Neural cell (in vitro differentiated cells): ENCODE data around the gene MARCHF7. TPM values are rescaled to one million over a fixed set of nuclear protein-coding genes. Genes with fewer than 3 reads are reported as not detected.

Experiments used
- H2AFZ ChIP-seq: fragments of 200-600, 300-800 bp; sonication (generic), shearing (Covaris generic); 2 replicates; pipeline ENCODE4 v1.6.0; 2014; ENCODE audit warnings: low read depth, mild to moderate bottlenecking, antibody characterized with exemption, low read length, moderate library complexity
- H3F3A ChIP-seq: fragments of 200-600 bp; shearing (Covaris generic); 2 replicates; pipeline ENCODE4 v1.6.1; 2016; ENCODE audit warnings: mild to moderate bottlenecking, moderate library complexity, mixed read lengths, antibody characterized with exemption, low read length; ENCODE audit not compliant: insufficient read depth, poor library complexity, severe bottlenecking
- H3K27ac ChIP-seq: fragments of 200-600, 300-800 bp; sonication (generic), shearing (Covaris generic); 2 replicates; pipeline ENCODE4 v1.5.1; 2014; ENCODE audit warnings: mild to moderate bottlenecking, low read length, moderate library complexity
- H3K27me3 ChIP-seq: fragments of 300-800, 200-600 bp; sonication (generic), shearing (Covaris generic); 2 replicates; pipeline ENCODE4 v1.6.0; 2014; ENCODE audit warnings: mild to moderate bottlenecking, low read depth, low read length, moderate library complexity; ENCODE audit not compliant: insufficient read depth
- H3K36me3 ChIP-seq: fragments of 300-800, 200-600 bp; sonication (generic), shearing (Covaris generic); 2 replicates; pipeline ENCODE4 v1.5.1; 2014; ENCODE audit warnings: mild to moderate bottlenecking, antibody characterized with exemption, low read length, moderate library complexity; ENCODE audit not compliant: insufficient read depth
- H3K4me2 ChIP-seq: fragments of 300-800, 200-600 bp; sonication (generic), shearing (Covaris generic); 2 replicates; pipeline ENCODE4 v1.6.0; 2014; ENCODE audit warnings: mild to moderate bottlenecking, low read length
- H3K4me3 ChIP-seq: fragments of 300-800, 200-600 bp; sonication (generic), shearing (Covaris generic); 2 replicates; pipeline ENCODE4 v1.5.1; 2014; ENCODE audit warnings: mild to moderate bottlenecking, low read length, moderate library complexity
- H3K79me2 ChIP-seq: fragments of 200-600 bp; shearing (Covaris generic); replicated peaks from 2 replicates; pipeline ENCODE4 v1.6.0; 2014; ENCODE audit warnings: mild to moderate bottlenecking, low read length, moderate library complexity; ENCODE audit not compliant: insufficient read depth
- H3K9ac ChIP-seq: fragments of 300-800, 200-600 bp; sonication (generic), shearing (Covaris generic); 2 replicates; pipeline ENCODE4 v1.6.1; 2016; ENCODE audit warnings: mild to moderate bottlenecking, low read length, mixed read lengths
- H3K9me2 ChIP-seq: fragments of 200-600 bp; shearing (Covaris generic); 2 replicates; pipeline ENCODE4 v1.6.1; 2016; ENCODE audit warnings: mild to moderate bottlenecking, low read length, mixed read lengths; ENCODE audit not compliant: insufficient read depth
- H3K9me3 ChIP-seq: fragments of 200-600, 300-800 bp; sonication (generic), shearing (Covaris generic); 2 replicates; pipeline ENCODE4 v1.6.1; 2016; ENCODE audit warnings: mild to moderate bottlenecking, mixed run types, low read length, moderate library complexity, mixed read lengths
- H4K20me1 ChIP-seq: fragments of 200-600 bp; shearing (Covaris generic); 2 replicates; pipeline ENCODE4 v1.6.1; 2016; ENCODE audit warnings: mild to moderate bottlenecking, mixed run types; ENCODE audit not compliant: insufficient read depth
- CTCF ChIP-seq: fragments of 450-650 bp; IDR thresholded peaks from 2 replicates; pipeline ENCODE4 v1.5.1; 2014; ENCODE audit warnings: antibody characterized with exemption, mild to moderate bottlenecking, moderate library complexity; ENCODE audit not compliant: poor library complexity, severe bottlenecking
- EP300 ChIP-seq: fragments of 450-650 bp; conservative IDR thresholded peaks from 2 replicates; pipeline ENCODE4 v1.6.1; 2014; ENCODE audit warnings: antibody characterized with exemption, mild to moderate bottlenecking, moderate library complexity; ENCODE audit not compliant: poor library complexity, severe bottlenecking
- EZH2 ChIP-seq: fragments of 200-600, 300-800 bp; shearing (Covaris generic), sonication (generic); IDR thresholded peaks from 2 replicates; pipeline ENCODE4 v1.6.1; 2014; ENCODE audit warnings: antibody characterized with exemption, low read length, borderline replicate concordance, mild to moderate bottlenecking; ENCODE audit not compliant: insufficient read depth, poor library complexity, severe bottlenecking
- MXI1 ChIP-seq: fragments of 450-650 bp; conservative IDR thresholded peaks from 2 replicates; pipeline ENCODE4 v1.6.1; 2014; ENCODE audit warnings: antibody characterized with exemption, mild to moderate bottlenecking; ENCODE audit not compliant: poor library complexity, severe bottlenecking
- POLR2AphosphoS5 ChIP-seq: IDR thresholded peaks from 2 replicates; pipeline ENCODE4 v1.6.1; 2012
- RAD21 ChIP-seq: fragments of 450-650 bp; conservative IDR thresholded peaks from 2 replicates; pipeline ENCODE4 v1.6.1; 2014; ENCODE audit warnings: antibody characterized with exemption, mild to moderate bottlenecking, moderate library complexity
- SMC3 ChIP-seq: fragments of 450-650 bp; conservative IDR thresholded peaks from 2 replicates; pipeline ENCODE4 v1.6.1; 2014; ENCODE audit warnings: antibody characterized with exemption, mild to moderate bottlenecking, moderate library complexity; ENCODE audit not compliant: poor library complexity
- TAF1 ChIP-seq: IDR thresholded peaks from 2 replicates; pipeline ENCODE4 v1.6.1; 2012; ENCODE audit warnings: low read depth
- polyA plus RNA-seq: library from polyadenylated mRNA; depleted of rRNA; stranded (reverse); fragments of >200 nt; gene quantifications from 2 replicates; pipeline ENCODE4 v1.2.3, GENCODE V29; 2014
- TF ChIP-seq, protein P1 (sequence below): IDR thresholded peaks from 2 replicates; pipeline ENCODE4 v1.6.1; 2012; ENCODE audit warnings: borderline replicate concordance

Gene MARCHF7
- polyA plus RNA-seq, 1 donor from 2014 or later = 193 TPM

DNA sequence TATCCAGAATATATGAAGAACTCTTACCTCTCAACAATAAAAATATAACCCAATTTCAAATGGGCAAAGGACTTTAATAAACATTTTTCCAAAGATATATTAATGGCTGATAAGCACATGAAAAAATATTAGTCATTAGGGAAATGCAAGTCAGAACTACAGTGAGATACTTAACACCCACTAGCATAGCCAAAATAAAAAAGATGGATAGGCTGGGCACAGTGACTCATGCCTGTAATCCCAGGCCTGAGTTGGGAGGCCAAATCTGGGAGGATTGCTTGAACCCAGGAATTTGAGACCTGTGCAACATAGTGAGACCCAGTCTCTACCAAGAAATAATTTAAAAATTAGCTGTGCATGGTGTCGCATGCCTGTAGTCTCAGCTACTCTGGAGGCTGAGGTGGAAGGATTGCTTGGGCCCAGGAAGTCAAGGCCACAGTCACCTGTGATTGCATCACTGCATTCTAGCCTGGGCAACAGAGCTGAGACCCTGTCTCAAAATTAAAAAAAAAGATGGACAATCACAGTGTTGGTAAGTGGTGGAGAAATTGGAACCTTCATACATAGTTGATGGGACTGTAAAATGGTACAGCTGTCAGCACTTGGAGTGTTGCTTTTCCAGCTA is 25.1 kb downstream of the MARCHF7 start:
- Histone ChIP-seq H3K27ac (no peak overlapping the region), H3K4me3 (no peak overlapping the region), H3K4me2 (no peak overlapping the region), H3K79me2 (peaks cover 61% of the 10 kb centered on the region), H3K9me3 (no peaks in the 10 kb centered on the region), H3K9ac (no peak overlapping the region), H3K27me3 (no peaks in the 10 kb centered on the region), H2AFZ (no peak overlapping the region), H3K9me2 (no peaks in the 10 kb centered on the region), H3K36me3 (peaks cover 16% of the 10 kb centered on the region), H4K20me1 (no peaks in the 10 kb centered on the region), H3F3A (no peaks in the 10 kb centered on the region)
- TF ChIP-seq MXI1 = no peak
- TF ChIP-seq EP300 = no peak
- no peak for TF ChIP-seq RAD21
- TF ChIP-seq POLR2AphosphoS5 = no peak
- no peak for TF ChIP-seq EZH2
- TF ChIP-seq, protein P1, sequence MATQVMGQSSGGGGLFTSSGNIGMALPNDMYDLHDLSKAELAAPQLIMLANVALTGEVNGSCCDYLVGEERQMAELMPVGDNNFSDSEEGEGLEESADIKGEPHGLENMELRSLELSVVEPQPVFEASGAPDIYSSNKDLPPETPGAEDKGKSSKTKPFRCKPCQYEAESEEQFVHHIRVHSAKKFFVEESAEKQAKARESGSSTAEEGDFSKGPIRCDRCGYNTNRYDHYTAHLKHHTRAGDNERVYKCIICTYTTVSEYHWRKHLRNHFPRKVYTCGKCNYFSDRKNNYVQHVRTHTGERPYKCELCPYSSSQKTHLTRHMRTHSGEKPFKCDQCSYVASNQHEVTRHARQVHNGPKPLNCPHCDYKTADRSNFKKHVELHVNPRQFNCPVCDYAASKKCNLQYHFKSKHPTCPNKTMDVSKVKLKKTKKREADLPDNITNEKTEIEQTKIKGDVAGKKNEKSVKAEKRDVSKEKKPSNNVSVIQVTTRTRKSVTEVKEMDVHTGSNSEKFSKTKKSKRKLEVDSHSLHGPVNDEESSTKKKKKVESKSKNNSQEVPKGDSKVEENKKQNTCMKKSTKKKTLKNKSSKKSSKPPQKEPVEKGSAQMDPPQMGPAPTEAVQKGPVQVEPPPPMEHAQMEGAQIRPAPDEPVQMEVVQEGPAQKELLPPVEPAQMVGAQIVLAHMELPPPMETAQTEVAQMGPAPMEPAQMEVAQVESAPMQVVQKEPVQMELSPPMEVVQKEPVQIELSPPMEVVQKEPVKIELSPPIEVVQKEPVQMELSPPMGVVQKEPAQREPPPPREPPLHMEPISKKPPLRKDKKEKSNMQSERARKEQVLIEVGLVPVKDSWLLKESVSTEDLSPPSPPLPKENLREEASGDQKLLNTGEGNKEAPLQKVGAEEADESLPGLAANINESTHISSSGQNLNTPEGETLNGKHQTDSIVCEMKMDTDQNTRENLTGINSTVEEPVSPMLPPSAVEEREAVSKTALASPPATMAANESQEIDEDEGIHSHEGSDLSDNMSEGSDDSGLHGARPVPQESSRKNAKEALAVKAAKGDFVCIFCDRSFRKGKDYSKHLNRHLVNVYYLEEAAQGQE = no peak
- no peak for TF ChIP-seq SMC3
- TF ChIP-seq TAF1 = no peak
- TF ChIP-seq CTCF = no peak

DNA sequence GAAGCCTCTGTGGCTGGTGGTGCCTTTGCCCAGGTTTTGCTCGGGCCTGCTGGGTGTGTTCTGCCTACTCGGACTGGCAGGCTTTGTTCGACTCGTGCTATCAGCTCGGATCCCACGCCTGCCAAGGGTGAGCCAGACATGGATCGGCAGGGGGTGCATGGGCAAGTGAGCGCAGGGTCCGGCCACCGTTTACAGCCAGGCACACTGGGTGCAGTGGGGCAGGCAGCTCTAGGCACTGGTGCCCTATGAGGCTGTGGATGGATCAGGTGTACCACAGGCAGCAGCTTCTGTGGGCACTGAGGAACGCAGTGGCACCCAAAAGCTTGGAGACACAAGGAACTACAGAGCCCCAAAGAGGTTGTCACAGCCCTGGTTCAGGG is 25.6 kb downstream of the MARCHF7 start:
- no peak overlapping the region for H2AFZ ChIP-seq
- no peak for TF ChIP-seq CTCF
- TF ChIP-seq, protein P1 = no peak
- TF ChIP-seq POLR2AphosphoS5 = no peak
- TF ChIP-seq MXI1 = no peak
- TF ChIP-seq RAD21 = no peak
- no peak for TF ChIP-seq EZH2
- TF ChIP-seq EP300 = no peak
- no peak for TF ChIP-seq TAF1
- TF ChIP-seq SMC3 = no peak
- no peak overlapping the region for H3K27ac ChIP-seq
- H3K36me3 ChIP-seq = peaks cover 16% of the 10 kb centered on the region
- H3K9me2 ChIP-seq = no peaks in the 10 kb centered on the region
- H3F3A ChIP-seq = no peaks in the 10 kb centered on the region
- no peak overlapping the region for H3K4me3 ChIP-seq
- H3K9ac ChIP-seq = no peak overlapping the region
- H3K27me3 ChIP-seq = no peaks in the 10 kb centered on the region
- H3K9me3 ChIP-seq = no peaks in the 10 kb centered on the region
- H4K20me1 ChIP-seq = no peaks in the 10 kb centered on the region
- no peak overlapping the region for H3K4me2 ChIP-seq
- H3K79me2 ChIP-seq = peaks cover 56% of the 10 kb centered on the region
